Osteoblast (primary cell): Measurements from ENCODE around the gene TEKT5. TPM values are rescaled to one million over a fixed set of nuclear protein-coding genes. Genes with fewer than 3 reads are reported as not detected.

Experiments
- DNase-seq: peaks from one replicate; pipeline ENCODE4 v3.0.0; 2011; ENCODE audit warnings: low spot score, mixed read lengths; ENCODE audit not compliant: insufficient read length; ENCODE audit errors: missing footprints
- H2AFZ ChIP-seq: 2 replicates; pipeline ENCODE4 v1.6.0; 2011; ENCODE audit warnings: mild to moderate bottlenecking, low read length
- H3K27ac ChIP-seq: 2 replicates; pipeline ENCODE4 v1.5.1; 2011; ENCODE audit warnings: mild to moderate bottlenecking, low read depth, low read length, moderate library complexity
- H3K27me3 ChIP-seq: 2 replicates; pipeline ENCODE4 v1.6.0; 2012; ENCODE audit warnings: mild to moderate bottlenecking, control low read depth, inconsistent platforms, low read length, moderate library complexity; ENCODE audit not compliant: insufficient read depth
- H3K36me3 ChIP-seq: 2 replicates; pipeline ENCODE4 v1.5.1; 2011; ENCODE audit warnings: mild to moderate bottlenecking, low read length, control low read depth, moderate library complexity; ENCODE audit not compliant: insufficient read depth
- H3K4me1 ChIP-seq: 2 replicates; pipeline ENCODE4 v1.5.1; 2011; ENCODE audit warnings: mild to moderate bottlenecking, low read length, control low read depth, moderate library complexity; ENCODE audit not compliant: insufficient read depth
- H3K4me2 ChIP-seq: 2 replicates; pipeline ENCODE4 v1.6.0; 2011; ENCODE audit warnings: mild to moderate bottlenecking, low read length; ENCODE audit not compliant: insufficient read depth
- H3K4me3 ChIP-seq: fragments of 200-600 bp; sonication (generic); 3 replicates; pipeline ENCODE4 v1.5.1; 2012; ENCODE audit warnings: mild to moderate bottlenecking, low read length, inconsistent platforms; ENCODE audit not compliant: insufficient read depth
- H3K79me2 ChIP-seq: 2 replicates; pipeline ENCODE4 v1.6.0; 2012; ENCODE audit warnings: mild to moderate bottlenecking, low read length, control low read depth, inconsistent platforms; ENCODE audit not compliant: insufficient read depth
- H3K9me3 ChIP-seq: 2 replicates; pipeline ENCODE4 v1.5.1; 2011; ENCODE audit warnings: low read depth, low read length, control low read depth
- H4K20me1 ChIP-seq: 2 replicates; pipeline ENCODE4 v1.6.0; 2012; ENCODE audit warnings: mild to moderate bottlenecking, low read length, control low read depth; ENCODE audit not compliant: insufficient read depth
- total RNA-seq: library from RNA; depleted of rRNA; stranded (reverse); fragments of >200 nt; gene quantifications from 2 replicates; pipeline ENCODE4 v1.2.3, GENCODE V29; 2012
- TF ChIP-seq, protein P1 (sequence below): IDR thresholded peaks from 2 replicates; pipeline ENCODE4 v1.5.1; 2011; ENCODE audit warnings: mild to moderate bottlenecking, low read depth, low read length, moderate library complexity; ENCODE audit errors: extremely low read depth

The TEKT5 gene
- total RNA-seq, 1 donor, result 0.36 TPM

DNA sequence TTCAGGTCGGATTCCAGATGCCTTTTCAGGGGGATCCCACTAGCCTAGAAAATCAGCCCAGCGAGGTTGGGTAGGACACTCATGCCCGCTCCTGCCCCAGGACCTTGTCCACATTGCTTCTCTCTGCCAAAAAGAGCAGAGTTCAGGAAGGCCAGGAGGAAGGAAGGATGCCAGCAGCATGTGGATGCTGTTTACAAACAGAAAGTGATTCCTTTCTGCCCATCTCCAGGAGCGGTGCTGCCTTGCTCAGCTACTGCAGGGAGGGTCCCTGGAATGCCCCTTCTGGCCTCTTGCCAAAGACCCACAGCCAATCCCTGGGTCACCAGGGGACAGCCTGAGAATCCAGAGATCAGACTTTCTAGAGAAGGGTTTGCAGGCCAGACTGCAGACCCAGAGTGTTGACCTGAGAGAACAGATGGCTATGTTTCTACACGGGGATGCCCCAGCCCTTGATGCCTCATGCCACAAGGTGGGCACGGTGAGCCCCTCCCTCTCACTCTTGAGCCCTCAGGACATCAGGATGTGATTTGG lies 82.0 kb downstream of the TEKT5 start:
- Histone ChIP-seq H3K9me3 (no peaks in the 10 kb centered on the region), H3K27ac (no peak overlapping the region)
- TF ChIP-seq, protein P1, sequence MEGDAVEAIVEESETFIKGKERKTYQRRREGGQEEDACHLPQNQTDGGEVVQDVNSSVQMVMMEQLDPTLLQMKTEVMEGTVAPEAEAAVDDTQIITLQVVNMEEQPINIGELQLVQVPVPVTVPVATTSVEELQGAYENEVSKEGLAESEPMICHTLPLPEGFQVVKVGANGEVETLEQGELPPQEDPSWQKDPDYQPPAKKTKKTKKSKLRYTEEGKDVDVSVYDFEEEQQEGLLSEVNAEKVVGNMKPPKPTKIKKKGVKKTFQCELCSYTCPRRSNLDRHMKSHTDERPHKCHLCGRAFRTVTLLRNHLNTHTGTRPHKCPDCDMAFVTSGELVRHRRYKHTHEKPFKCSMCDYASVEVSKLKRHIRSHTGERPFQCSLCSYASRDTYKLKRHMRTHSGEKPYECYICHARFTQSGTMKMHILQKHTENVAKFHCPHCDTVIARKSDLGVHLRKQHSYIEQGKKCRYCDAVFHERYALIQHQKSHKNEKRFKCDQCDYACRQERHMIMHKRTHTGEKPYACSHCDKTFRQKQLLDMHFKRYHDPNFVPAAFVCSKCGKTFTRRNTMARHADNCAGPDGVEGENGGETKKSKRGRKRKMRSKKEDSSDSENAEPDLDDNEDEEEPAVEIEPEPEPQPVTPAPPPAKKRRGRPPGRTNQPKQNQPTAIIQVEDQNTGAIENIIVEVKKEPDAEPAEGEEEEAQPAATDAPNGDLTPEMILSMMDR, result no peak

DNA sequence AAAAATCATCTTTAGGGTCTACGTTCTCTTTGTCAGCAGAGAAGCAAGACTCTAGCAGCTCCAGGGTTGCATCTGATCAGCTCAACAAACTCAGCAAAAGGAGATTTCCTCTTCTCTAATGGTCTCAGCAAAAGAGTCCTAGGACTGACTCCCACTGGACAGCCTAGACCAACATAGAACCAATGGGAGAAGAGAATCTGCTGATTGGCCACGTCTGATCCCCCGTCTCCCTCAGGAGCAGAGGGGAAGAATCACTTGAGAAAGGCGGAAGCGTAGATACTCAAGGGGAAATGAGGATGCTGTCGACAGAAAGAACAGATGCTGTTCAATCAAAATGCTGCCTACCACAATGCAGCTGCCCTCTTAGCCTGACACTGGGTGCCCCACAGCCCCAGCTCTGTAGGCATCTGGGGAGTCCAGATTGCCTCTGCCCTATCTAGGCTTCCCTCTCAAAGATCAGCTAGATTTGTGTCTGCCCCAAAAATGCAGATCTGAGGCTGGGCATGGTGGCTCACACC lies 82.8 kb downstream of the TEKT5 start:
- no peak overlapping the region for H3K4me2 ChIP-seq
- TF ChIP-seq, protein P1, result no peak
- no peak overlapping the region for H3K27ac ChIP-seq
- H3K79me2 ChIP-seq, result no peaks in the 10 kb centered on the region
- no peaks in the 10 kb centered on the region for H3K27me3 ChIP-seq
- peak; percentile 59 for DNase-seq
- H3K9me3 ChIP-seq, result no peaks in the 10 kb centered on the region
- H2AFZ ChIP-seq, result no peak overlapping the region
- no peaks in the 10 kb centered on the region for H4K20me1 ChIP-seq
- H3K4me3 ChIP-seq, result no peak overlapping the region
- H3K36me3 ChIP-seq, result no peaks in the 10 kb centered on the region
- H3K4me1 ChIP-seq, result peaks cover 15% of the 10 kb centered on the region

More for the DNA sequence above, 82.0 kb downstream of the TEKT5 start:
- H3K36me3 ChIP-seq, result no peaks in the 10 kb centered on the region
- H2AFZ ChIP-seq, result no peak overlapping the region
- H3K4me1 ChIP-seq, result peaks cover 23% of the 10 kb centered on the region
- H3K4me3 ChIP-seq, result no peak overlapping the region
- H3K79me2 ChIP-seq, result no peaks in the 10 kb centered on the region
- DNase-seq, result peak; percentile 31
- no peaks in the 10 kb centered on the region for H3K27me3 ChIP-seq
- H4K20me1 ChIP-seq, result no peaks in the 10 kb centered on the region
- H3K4me2 ChIP-seq, result no peak overlapping the region

DNA sequence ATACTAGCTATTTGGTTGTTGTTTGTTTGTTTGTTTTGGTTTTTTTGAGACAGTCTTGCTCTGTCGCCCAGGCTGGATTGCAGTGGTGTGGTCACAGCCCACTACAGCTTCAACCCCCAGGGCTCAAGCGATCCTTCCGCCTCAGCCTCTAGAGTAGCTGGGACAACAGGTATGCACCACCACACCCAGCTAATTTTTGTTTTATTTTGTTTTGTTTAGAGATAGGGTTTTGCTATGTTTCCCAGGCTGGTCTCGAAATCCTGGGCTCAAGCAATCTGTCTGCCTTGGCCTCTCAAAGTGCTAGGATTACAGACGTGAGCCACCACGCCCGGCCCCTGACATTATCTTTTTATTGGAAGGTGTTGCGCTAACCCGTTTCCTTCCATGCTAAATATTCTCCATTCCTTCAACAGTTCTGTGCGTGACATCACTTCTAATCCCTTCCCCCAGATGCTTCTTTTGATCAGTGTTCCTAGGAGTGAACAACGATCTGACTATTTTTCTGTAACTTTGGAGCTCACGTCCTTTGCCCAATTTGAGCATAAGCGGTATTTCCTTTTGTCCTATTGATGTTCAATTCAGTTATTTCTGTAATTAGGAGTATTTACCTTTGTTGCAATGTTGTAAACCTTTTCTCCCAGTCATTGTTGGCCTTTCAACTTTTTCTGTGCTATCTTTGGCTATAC lies 84.1 kb downstream of the TEKT5 start:
- Histone ChIP-seq H3K9me3 (no peaks in the 10 kb centered on the region), H3K4me3 (no peak overlapping the region), H2AFZ (no peak overlapping the region), H4K20me1 (no peaks in the 10 kb centered on the region), H3K4me2 (no peak overlapping the region), H3K36me3 (no peaks in the 10 kb centered on the region), H3K27ac (no peak overlapping the region), H3K4me1 (peaks cover 12% of the 10 kb centered on the region), H3K79me2 (no peaks in the 10 kb centered on the region), H3K27me3 (no peaks in the 10 kb centered on the region)
- TF ChIP-seq, protein P1, result no peak
- no peak for DNase-seq

DNA sequence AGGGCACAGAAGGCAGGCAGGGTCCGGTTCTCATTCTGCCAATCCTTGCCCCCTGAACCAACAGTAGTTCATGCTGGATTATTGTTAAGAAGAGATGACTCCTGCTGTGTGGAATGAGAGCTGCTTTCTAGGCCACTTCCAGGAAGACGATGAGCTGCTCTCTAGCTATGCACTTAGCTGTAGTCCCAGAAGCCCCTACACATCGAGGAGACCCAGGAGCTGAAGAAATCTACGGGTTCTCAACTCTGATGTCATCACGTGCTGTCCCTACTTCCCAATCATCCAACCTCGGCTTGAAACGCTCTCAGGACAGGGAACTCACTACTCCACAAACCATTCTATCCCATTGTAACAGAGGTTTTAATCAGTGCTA lies 85.3 kb downstream of the TEKT5 start:
- TF ChIP-seq, protein P1, result peak; percentile 4
- H3K79me2 ChIP-seq, result no peaks in the 10 kb centered on the region
- H3K27ac ChIP-seq, result peak overlapping the region; percentile 31
- peak; percentile 92 for DNase-seq
- H3K27me3 ChIP-seq, result no peaks in the 10 kb centered on the region
- peak overlapping the region; percentile 84 for H2AFZ ChIP-seq
- H3K4me3 ChIP-seq, result no peak overlapping the region
- H3K36me3 ChIP-seq, result no peaks in the 10 kb centered on the region
- peak overlapping the region; percentile 67 for H3K4me2 ChIP-seq
- no peaks in the 10 kb centered on the region for H3K9me3 ChIP-seq
- peaks cover 12% of the 10 kb centered on the region for H3K4me1 ChIP-seq
- H4K20me1 ChIP-seq, result no peaks in the 10 kb centered on the region
